Activated CD8-positive, alpha-beta memory T cell treated with anti-CD3 and anti-CD28 coated beads for 36 hours (primary cell): ENCODE measurements around the gene KCNQ4. TPM values are rescaled to one million over a fixed set of nuclear protein-coding genes. Genes with fewer than 3 reads are reported as not detected.

Experiments
- CTCF ChIA-PET: fragments of 350-600 bp; sonication (Branson Sonifier 250); formaldehyde crosslinking; loops from one replicate; lab custom pipeline; 2021; ENCODE audit warnings: antibody characterized with exemption; lab: Charles Lee
- POLR2A ChIA-PET: fragments of 350-600 bp; sonication (Branson Sonifier 250); formaldehyde crosslinking; loops from one replicate; lab custom pipeline; 2021; ENCODE audit warnings: antibody characterized with exemption; lab: Charles Lee
- total RNA-seq, 2 experiments: library from RNA; stranded (reverse); gene quantifications; one replicate each; pipeline ENCODE4 v1.2.3, GENCODE V29; 2021

The KCNQ4 gene
- total RNA-seq, 2 experiments from 2014 or later: 0.17 to 0.25 TPM

GRCh38 chr1:40772146-40772955, 11.2 kb upstream of the KCNQ4 start:
- ChIA-PET CTCF (interaction anchor here (0.7 to 3.6 kb wide), 7 partner anchors 10 to 100 kb away, joined by 3 to 16 read pairs (median 3); partner anchors contain the start of gene NFYC), POLR2A (no interaction called here)

GRCh38 chr1:40773748-40774265, 9.8 kb upstream of the KCNQ4 start:
- POLR2A ChIA-PET: no interaction called here
- CTCF ChIA-PET: interaction anchor here (0.7 to 3.6 kb wide), 25 partner anchors 8 to 205 kb away, joined by 3 to 19 read pairs (median 4); partner anchors contain the start of genes CTPS1 and NFYC

- ChIA-PET POLR2A (no interaction called here), CTCF (interaction anchor here (0.7 to 3.6 kb wide), 28 partner anchors 9 to 205 kb away, joined by 3 to 19 read pairs (median 4); partner anchors contain the start of genes CTPS1 and NFYC)
These were observed 9.2 kb upstream of the KCNQ4 start for GRCh38 chr1:40774266-40774998.

DNA sequence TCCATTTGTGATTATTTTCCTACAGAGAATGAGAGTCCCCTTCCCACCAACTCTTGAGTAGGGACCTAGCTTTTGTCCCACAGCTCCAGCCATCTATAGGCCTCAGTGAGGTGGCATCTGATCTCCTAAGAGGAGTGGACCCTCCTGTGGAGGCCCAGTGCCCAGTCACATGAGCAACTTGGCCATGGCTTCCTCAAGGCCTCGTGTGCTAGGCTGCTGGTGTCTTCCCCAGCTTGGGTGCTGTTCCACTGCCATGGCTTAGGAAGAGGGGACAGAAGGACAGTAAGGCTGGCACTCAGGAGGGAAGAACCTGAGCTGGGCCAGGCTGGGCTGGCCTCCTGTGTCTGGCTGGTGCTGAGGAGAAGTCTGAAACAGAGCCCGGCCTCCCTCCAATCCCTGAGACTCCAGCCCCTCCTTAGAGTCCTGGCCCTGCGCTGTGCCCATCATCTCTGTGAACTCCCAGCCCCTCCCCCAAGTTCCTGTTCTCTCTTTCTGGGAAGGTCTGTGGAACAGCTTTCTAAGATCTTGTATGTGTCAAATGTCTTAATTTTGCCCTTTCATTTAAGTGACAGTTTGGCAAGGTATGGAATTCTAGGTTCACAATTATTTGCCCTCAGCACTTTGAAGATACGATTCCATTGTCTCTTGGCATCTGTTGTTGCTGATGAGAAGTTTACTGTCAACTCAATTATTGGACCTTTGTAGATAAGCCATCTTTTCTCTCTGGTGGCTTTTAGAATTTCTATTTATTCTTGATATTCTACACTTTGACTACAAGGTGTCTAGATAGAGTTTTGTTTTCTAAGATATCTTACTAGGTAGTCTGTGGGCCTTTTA, 7.1 kb upstream of the KCNQ4 start:
- ChIA-PET POLR2A (no interaction called here), CTCF (interaction anchor here (0.5 to 3.4 kb wide), 5 partner anchors 11 to 176 kb away, joined by 3 to 15 read pairs (median 4); no protein-coding TSS in a partner anchor)

DNA sequence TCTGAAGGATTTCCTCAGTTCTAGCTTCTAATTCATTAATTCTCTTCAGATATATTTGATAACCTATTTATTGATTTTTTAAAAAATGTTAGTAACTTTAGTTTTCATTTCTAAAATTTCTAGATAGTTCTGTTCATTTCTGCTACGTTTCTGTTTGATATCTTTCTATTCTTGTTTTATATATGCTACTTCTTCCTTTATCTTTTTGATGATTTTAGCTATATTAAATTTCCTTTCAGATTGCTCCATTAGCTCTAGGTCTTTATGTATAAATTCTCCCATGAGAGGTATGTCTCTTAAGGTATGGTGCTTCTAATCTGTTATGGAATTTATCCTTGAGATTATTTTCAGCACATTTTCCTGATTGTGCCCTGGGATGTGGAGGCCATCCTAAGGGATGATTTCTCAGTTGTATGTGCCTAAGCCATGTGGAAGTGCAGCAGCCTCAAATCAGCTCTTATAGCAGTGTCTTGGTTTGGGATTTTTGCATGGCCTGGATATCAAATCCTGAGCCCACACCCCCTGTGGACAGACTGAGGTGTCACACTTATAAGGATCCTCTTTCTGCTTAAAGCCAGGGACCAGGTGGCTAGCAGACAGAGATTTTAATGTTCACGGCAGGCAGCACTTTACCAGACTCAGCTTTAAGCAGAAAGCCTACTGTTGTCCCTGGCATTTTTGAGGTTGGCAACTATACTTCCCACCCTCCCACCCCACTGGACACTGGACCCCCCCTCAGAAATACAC, 6.2 kb upstream of the KCNQ4 start:
- ChIA-PET POLR2A (no interaction called here), CTCF (interaction anchor here (0.5 to 3.4 kb wide), 3 partner anchors 12 to 175 kb away, joined by 3 to 15 read pairs (median 4); no protein-coding TSS in a partner anchor)

DNA sequence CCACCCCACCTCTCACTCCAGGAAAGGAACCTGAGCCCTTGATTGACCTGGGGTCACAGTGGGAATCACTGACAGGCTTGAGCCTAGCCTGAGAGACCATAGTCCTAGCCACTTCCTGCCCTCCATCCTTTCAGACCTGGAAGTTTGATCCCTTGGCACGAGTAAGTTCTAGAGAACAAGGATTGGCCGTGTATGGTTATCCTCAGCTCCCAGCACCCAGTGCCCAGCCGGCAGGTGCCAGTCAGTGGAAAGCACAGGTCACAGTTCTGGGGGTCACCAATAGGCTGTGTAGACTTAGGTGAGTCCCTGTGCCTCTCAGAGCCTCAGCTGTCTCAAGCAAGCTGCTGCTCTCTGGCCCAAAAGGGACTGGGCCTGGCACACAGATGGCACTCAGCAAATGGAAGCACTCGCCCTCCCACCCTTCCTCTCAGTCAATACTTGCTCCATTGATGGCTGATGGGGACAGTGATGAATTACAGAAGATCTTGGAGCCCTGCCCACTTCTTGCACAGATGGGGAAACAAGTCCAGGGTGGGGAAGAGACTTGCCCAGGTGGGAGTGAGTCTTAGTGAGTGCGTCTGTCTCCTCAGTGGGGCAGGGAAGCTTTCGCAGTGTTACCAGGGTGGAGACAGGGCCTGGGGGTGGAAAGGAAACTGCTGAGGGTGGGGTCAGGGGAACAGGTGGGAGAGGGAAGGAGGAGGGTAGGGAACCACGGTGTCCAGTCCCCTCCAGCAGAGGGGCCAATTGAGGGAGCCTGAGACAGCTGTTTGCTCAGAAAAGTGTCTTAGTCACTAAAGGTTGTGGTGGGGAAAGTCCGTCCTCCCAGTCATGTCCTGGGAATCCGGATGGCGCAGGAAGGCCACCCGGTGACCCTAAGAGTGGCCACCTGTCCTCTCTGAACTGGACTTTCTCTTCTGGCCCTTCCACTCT, 2.6 kb upstream of the KCNQ4 start:
- ChIA-PET CTCF (interaction anchor here (1.2 kb wide), 1 partner anchor 13 kb away, joined by 3 read pairs; no protein-coding TSS in a partner anchor), POLR2A (no interaction called here)

DNA sequence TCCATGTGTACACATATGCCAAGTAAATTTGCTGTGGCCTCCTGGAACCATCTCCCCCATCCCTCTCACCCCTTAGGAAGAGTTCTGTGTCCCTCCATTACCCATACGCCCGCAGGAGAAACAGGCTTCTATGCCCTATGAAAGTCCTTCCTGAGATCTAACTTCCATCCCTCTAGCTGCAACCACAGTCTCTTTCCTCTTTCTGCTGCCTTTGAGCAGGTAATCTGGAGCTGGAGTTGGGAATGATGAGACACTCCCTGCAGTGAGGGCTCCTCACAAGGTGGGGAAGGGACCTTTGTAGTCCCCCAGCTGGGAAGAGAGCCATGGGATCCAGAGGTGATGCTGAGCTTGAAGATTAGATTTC, 2.0 kb upstream of the KCNQ4 start:
- CTCF ChIA-PET: interaction anchor here (0.6 to 1.2 kb wide), 2 partner anchors 13 to 60 kb away, joined by 3 read pairs; no protein-coding TSS in a partner anchor
- POLR2A ChIA-PET: no interaction called here

DNA sequence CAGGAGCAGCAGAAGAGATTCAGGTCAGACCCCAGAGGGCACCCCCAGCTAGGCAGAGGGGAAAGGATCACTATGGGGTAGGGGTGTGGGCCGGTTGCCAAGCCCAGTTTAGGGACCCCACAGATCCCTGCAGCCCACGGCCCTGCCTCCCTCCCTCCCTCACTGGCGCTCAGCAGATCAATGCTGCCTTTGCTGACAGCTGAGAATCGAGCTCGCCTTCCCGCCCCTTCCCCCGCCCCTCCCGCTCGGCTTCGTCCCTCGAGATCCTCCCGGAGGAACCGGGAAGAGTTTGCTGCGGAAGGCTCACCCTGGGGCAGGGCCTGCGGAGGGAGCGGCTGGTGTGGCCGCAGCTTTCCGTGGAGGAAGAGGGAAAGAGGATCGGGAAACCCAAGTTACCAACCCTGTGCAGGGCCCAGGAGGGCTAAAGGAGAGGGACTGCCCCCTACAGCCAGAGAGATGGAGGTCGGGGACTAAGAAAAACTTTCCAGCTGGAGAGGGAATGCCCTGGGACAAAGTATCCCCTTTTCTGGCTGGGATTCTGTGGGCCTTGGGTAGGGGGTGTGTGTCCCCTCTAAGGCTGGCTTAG, 1.1 kb upstream of the KCNQ4 start:
- POLR2A ChIA-PET: no interaction called here
- CTCF ChIA-PET: interaction anchor here (0.6 to 1.2 kb wide), 4 partner anchors 10 to 166 kb away, joined by 3 read pairs; no protein-coding TSS in a partner anchor

DNA sequence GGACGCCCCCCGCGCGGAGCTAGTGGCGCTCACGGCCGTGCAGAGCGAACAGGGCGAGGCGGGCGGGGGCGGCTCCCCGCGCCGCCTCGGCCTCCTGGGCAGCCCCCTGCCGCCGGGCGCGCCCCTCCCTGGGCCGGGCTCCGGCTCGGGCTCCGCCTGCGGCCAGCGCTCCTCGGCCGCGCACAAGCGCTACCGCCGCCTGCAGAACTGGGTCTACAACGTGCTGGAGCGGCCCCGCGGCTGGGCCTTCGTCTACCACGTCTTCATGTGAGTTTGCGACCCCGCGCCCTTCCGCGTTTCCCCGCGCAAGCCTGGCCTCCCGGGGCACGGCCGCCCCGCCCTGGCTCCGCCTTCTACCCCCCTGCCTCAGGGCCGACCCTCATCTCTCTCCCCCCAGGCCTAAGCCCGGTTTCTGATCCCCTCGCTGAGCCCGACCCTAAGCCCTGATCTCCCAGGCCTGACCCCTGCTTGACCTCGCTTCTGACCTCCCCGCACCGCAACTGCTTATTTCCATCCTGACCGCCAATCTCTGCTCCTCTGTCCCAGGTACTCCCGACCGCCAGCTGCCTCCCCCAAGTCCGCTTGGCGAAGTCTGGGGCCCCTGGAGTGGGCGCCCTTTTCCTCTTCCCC, 669 bp downstream of the KCNQ4 start:
- ChIA-PET CTCF (no interaction called here), POLR2A (no interaction called here)

DNA sequence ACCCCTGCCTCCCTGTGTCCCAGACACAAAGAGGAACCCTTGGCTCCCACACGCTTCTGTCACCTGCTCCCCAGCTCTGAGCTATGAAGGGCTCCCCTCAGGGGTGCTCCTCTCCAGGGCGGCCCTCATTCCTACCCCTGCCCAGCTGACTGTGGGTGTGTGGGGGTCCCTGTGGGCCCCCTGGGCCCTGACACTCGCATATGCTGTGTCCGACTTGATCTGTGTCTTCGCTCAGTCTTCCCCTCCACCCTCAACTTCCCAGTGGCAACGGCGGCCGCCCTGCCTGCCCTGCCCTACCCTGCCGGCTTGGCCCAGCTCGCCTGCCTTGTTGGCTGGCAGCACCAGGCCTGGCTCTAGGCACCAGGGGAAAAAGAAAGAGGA, 1.2 kb downstream of the KCNQ4 start:
- POLR2A ChIA-PET: no interaction called here
- CTCF ChIA-PET: no interaction called here

DNA sequence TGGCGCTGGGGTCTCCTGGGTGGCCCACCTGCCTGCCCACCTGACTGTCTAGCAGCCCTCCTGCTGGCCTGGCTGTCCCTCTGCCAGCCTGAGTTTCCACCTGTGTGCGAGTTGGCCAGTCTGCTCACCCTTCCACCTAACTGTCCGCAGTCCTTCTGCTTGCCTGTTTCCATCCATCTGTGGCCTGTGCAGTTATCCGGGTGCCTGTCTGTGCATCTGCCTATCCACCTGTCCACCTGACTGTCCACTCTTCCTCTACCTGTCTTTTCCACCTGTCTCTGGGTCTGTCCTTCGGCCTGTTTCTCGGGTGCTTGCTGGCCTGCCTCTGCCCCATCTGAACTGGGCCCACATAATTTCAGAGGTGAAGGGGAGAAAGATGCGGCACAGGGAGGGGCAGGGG, 1.9 kb downstream of the KCNQ4 start:
- CTCF ChIA-PET: no interaction called here

GRCh38 chr1:40786171-40786994, 2.8 kb downstream of the KCNQ4 start:
- POLR2A ChIA-PET: no interaction called here
- CTCF ChIA-PET: interaction anchor here (0.7 kb wide), 1 partner anchor 63 kb away, joined by 3 read pairs; no protein-coding TSS in a partner anchor

More for the DNA sequence above, 1.9 kb downstream of the KCNQ4 start:
- POLR2A ChIA-PET: no interaction called here

DNA sequence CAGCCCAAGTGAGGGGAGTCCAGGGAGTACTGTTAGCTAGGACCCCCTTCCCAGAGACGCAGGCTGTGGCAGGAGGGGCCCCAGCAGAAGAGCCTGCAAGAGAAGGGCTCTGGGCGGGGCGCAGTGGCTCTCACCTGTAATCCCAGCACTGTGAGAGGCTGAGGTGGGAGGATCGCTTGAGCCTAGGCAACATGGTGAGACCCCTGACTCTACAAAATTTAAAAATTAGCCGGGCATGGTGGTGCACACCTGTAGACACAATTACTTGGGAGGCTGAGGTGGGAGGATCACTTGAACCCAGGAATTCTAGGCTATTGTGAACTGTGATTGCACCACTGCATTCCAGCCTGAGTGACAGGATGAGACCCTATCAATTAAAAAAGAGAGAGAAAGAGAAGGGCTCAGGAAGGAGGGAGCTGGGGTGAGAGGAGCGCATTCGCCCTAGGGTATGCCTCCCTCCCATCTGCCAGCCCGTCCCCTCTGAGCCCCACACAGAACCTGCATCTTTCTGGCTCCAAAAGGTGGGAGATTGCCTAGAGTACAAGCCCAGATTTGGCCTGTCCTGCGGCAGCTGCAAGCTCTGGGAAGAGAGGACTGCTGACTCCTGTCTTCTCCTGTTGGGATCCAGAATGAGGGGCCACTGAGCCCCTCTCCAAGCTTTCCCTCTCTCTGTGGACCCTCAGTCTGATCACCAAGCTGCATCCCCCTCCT, 3.6 kb downstream of the KCNQ4 start:
- CTCF ChIA-PET: interaction anchor here (0.7 kb wide), 1 partner anchor 62 kb away, joined by 3 read pairs; no protein-coding TSS in a partner anchor
- POLR2A ChIA-PET: no interaction called here

DNA sequence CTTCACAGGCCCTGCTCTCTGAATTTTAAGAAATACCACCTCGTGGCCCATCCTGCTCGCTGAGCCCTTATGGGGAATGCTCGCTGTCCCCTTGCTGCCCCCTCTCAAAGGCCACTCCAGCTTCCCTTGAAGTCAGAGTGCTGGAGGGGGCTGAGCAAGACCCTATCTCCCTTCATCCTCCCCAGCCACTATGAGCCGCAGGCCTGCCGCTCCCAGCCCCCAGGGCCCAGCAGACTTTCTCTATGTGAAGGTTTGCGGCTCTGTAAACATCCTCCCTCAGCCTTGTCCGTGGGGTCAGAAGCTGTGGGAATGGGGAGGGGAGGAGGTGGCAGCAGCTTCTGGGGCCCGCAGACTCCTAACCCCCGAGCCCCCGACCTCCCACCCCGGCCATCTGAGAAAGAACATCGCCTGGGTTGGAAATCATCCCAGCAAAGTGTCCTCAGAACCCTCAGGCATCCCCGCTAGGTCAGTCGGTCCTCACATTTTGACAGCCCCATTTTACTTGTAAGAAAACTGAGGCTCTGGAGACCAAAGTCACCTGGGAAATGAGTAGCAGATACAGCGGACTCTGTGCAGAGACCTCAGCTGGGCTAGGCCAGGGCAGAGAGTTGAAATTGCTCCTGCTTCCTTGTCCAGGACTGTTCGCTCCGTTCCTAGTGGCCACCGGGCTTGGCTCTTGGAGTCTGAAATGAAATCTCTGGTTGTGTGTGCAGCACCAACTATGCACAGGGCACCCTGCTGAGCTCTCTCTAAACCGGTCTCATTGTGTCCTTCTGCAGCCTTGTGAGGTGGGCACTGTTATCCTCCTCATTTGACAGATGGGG, 4.4 kb downstream of the KCNQ4 start:
- POLR2A ChIA-PET: no interaction called here

More for the DNA sequence above, 4.4 kb downstream of the KCNQ4 start:
- CTCF ChIA-PET: no interaction called here
